Measurements from ENCODE around the gene LZIC.

The LZIC gene

GRCh38 chr1:9910076-9910422, 33.1 kb downstream of the LZIC start, which contains the start of gene CTNNBIP1:
Gene CTNNBIP1, minus strand, starts transcription at chr1:9910269. Its CDS starts 38,205 bp downstream, at chr1:9872064.
- no peak for DNase-seq

- no peak for DNase-seq
Measured at GRCh38 chr1:9909234-9910046, 33.8 kb downstream of the LZIC start.

GRCh38 chr1:9908871-9909233, 34.3 kb downstream of the LZIC start:
- no peak for DNase-seq

- no peak for DNase-seq
Measured at GRCh38 chr1:9907441-9907840, 35.8 kb downstream of the LZIC start.

- no peak for DNase-seq
Measured at GRCh38 chr1:9906466-9906865, 36.7 kb downstream of the LZIC start.

DNA sequence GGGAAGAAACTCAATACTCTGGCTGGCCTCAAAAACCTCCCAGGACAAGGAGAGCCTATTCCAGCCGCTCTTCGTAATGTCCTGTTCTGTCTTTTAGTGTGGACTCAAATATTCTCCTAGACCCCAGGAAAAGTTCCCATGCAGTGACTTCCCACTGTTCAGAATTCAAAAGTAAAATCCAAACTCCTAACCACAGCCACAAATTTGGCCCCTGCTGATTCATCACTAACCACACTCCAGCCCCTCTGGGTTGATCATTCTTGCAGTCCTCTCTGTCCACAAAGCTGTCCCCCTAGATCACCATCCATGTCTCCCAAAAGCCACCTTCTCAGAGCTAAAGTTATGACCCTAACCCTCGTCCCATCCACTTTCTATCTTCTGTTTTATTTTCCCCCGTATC, 38.2 kb downstream of the LZIC start:
- peak; percentile 57 for DNase-seq

DNA sequence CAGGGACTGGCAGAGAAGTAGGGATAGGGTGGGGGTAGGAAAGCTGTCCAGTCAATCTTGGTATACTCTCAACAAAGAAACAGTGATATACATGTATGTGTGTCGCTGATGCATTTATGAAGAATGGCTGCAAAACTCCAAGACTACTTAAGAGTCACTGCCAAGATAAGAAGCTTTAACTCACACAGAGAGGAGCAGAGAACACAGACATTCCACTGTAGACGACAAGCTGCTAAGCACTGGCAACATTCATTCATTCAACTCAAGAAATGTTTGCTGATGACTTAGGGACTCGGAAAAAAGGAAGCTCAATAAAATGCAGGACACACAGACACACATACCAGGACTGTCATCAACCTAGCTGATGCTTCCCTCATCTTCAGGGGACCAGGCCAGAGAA, 38.6 kb downstream of the LZIC start:
- DNase-seq, result peak; percentile 57

- DNase-seq, result no peak
Measured at GRCh38 chr1:9903801-9904527, 39.2 kb downstream of the LZIC start.

DNA sequence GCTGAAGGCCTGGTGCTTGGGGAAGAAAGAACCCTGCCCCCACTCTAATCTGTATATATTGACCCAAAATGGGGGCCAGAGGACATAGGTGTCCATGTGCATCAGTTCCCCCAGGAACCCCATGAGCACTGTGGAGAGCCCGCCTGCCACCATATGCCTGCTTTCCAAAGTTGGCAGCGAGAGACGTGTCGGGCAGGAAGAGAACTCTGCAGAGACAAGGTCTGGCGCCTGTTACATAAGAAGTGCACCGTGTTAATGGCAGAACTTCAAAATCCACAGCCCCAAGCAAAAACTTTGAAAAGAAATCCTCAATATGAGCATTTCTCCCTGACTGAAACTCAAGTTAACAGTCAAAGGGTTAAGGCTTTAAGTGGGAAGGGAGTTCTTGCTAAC, 41.1 kb downstream of the LZIC start:
- DNase-seq, result no peak

DNA sequence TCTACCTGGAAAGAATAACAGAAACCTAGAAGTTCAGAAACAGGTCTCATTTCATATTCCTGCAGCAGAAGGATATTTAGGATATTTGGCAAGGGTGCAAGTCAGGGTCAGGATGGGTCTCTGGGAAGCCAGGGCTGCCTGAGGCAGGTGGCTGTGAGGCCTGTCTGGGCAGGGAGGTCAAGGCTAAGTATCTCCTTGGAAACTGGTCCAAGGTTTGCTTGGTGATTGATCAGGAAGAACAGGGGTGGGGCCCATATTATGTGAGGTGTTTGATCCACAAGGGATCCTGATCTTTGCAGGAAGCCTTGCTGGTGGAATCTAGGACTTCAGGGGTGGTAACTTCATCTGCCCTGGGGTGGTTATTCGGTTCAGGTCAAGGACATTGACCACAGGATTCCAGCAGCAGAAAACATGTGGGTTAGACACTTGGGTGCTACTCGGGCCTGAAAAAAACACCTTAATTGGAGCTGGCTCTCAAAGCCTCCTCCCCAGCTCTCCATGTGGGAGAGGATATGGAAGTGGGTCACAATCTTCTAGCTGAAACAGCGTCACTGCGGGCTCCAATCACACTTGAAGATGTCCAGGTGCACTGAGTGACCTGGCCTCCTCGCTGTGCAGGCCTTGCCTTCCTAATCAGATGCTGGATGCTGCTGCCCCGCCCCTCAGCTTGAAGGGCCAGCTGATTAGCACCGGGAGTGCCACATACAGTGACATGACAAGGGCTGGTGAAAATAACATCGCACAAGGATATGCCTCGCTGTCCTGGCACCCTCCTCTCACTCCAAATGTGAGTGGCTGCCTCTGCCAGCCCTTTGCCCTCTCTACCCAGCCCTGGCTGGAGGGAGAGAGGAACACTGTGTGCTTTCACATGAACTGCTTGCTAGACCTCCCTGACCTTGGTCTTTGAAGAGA, 41.8 kb downstream of the LZIC start:
- DNase-seq, result no peak

DNA sequence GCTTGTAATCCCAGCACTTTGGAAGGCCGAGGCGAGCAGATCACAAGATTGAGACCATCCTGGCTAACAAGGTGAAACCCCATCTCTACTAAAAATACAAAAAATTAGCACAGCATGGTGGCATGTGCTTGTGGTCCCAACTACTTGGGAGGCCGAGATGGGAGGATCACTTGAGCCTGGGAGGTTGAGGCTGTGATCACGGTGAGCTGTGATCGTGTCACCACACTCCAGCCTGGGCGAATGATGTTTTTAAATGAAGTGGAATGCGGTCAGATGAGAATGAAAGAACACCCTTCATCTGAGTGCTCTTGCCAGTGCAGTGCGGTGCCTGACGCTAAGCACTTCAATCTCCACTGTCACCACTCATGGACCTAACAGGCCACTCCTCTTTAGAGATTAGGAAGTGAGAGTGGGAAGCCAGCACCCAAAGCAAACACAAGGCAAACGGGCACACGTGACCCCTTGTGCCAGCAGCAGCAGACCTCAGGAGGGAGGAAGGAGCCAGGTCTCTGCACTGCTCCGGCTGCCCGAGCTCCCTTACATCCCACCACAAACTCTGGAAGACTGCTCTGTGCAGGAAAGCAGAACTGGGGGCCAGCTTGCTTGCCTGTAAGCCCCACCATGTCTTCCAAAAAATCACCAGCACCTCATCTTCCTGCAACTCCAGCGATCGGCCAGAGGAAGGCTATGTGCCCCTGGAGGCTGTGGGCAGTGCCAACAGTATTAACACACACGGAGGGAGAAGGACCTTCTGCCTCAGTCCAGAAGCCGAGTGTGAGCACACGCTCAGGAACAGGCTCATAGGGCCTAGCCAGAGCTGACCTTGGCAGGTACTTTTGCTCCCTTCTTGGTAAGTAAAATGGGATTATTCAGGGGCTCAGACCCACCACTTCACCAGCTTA, 42.8 kb downstream of the LZIC start:
- no peak for DNase-seq

DNA sequence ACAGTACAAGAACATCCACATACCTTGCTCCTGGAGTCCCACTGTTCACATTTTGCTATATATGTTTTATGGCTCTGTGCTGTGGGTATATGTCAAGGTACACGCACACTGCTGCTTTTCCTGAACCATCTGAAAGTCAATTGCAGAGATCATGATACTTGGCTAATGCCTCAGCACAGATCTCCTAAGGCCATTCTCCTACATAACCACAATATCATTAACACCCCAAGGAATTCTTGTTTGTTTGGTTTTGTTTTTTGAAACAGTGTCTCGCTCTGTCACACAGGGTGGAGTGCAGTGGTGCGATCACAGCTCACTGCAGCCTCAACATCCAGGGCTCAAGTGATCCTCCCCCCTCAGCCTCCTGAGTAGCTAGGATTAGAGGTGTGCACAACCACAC, 49.1 kb downstream of the LZIC start:
- no peak for DNase-seq

DNA sequence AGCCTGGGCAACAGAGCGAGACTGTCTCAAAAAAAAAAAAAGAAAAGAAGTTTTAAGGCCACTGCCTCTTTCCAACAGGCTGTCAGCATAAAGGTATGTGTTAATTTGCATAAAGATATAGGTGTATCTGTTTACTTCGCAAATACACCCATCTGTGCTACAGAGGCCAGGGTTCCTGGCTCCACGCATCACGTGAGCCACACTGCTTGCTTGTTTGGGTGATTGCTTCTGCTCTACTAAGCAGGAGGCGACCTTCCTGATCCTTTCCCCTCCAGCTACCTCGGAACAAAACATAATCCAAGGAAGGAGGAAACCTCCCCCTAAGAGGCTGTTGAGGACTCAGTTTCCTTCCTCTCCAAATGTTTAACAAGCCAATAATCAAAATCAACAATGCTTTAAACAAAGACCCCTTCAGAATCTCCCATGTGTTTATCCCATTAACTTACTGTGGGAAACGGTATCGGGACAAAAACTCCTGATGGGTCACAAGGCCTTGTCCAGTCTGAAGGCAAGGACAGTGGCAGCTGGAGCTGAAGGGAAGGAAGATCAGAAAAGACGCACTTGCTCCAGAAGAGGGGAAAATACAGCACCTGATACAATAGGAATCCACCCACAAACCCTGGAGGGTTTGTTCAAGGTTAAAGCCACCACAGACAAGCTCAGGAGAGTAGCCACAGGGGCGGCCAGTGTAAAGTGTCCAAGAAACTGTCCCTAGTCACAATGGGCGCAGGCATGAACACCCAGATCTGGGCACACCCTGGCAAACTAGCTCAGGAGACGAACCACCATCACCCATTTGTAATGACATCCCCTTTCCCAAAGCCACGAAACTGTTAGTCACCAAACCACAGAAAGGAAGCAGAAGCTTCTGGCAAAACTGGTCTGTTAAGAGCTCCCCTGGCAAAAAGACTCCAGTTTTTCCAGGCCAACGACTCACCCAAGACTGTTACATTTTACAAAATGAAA, 50.3 kb downstream of the LZIC start:
- DNase-seq, result peak; percentile 88

- peak; percentile 42 for DNase-seq
Measured at GRCh38 chr1:9891207-9891606, 52.0 kb downstream of the LZIC start.

DNA sequence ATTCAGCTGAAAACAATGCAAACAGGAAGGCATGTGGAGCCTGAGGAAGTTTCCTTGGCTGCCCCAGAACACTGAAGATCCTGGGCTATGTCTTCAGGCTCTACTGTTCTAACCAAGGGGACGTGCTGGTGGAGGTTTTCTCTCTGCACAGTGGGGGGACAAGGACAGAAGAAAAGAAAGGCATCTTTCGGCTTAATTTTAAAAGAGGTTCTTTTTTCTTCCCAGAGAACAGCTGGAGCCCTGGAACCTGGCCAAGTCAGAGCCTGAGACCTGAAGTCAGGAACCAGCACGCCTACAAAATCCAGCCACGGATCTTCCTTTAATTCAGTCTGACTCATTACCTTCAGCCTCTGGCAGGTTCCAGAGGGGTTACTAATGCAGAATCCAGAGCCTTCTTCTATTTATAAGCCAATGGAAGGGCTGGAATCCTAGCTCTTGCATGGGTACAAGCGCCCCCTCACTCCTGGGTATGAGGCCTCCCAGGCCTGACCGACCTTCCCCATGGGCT, 52.9 kb downstream of the LZIC start:
- peak; percentile 93 for DNase-seq

- no peak for DNase-seq
Measured at GRCh38 chr1:9889411-9889810, 53.8 kb downstream of the LZIC start.

GRCh38 chr1:9888886-9889285, 54.3 kb downstream of the LZIC start:
- no peak for DNase-seq

DNA sequence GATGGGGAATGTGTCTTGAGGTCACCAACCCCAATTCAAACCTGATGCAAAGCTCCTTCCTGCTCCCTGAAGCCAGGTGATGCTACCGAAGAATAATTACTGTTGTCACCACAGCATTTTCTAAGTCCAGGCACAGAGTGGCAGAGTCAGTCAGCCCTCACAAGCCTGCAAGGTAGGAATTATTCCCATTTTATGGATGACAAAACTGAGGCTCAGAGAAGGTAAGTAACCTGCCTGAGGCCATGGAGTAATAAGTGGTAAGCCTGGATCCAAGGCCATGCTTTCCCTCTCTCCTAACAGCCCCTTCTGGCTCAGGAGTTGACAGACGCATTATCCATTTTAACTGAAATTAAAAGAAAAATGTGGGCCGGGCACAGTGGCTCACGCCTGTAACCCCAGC, 56.1 kb downstream of the LZIC start:
- no peak for DNase-seq

- no peak for DNase-seq
Measured at GRCh38 chr1:9886092-9886742, 57.0 kb downstream of the LZIC start.

DNA sequence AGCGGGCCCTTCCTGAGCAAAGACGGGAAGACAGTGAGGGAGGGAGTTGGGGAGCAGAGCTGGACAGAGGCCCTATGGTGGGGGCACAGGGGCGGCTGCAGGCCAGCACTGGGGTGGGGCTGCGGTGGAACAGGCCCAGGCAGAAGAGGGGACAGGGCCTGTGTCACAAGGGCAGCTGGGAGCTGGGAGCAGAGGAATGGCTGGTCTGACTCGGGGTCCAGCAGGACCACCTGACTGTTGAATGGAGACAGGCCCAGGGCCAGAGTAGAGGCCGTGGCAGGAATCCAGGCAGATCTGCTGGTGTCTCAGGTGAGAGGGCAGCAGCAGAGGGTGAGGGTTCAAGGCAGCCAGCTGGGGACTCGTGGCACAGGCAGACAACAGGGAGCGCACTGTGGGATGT, 58.4 kb downstream of the LZIC start:
- DNase-seq, result no peak

Data from fibroblast of skin of back (primary cell).